Cortex of kidney (tissue), 1 donor: ENCODE measurements around the gene ZNRF3.
"Not testable (repeated sequence)": the region's sequence is repeated elsewhere in the genome, so short reads cannot be mapped to it uniquely, and the experiment has no call there.

Experiments used
- DNase-seq: peaks from one replicate; lab custom pipeline; 2025; lab: John Stamatoyannopoulos, UW

ZNRF3 gene

GRCh38 chr22:29069463-29069862 is 186.1 kb downstream of the ZNRF3 start:
- no peak for DNase-seq

GRCh38 chr22:29070490-29070889 is 187.1 kb downstream of the ZNRF3 start:
- DNase-seq: no peak

- no peak for DNase-seq
Observed at GRCh38 chr22:29071261-29072045, 188.1 kb downstream of the ZNRF3 start.

GRCh38 chr22:29072193-29072978 is 189.0 kb downstream of the ZNRF3 start:
- peak; percentile 36 for DNase-seq

- DNase-seq: no peak
Observed at GRCh38 chr22:29072979-29073617, 189.7 kb downstream of the ZNRF3 start, which contains the start of gene KREMEN1. Gene KREMEN1 (plus strand): TSS chr22:29073035. CDS start chr22:29073131, 96 bp downstream.

- DNase-seq: no peak
Observed at GRCh38 chr22:29073618-29074275, 190.4 kb downstream of the ZNRF3 start.

- DNase-seq: no peak
Observed at GRCh38 chr22:29074276-29074772, 191.0 kb downstream of the ZNRF3 start.

GRCh38 chr22:29078036-29078868 is 194.9 kb downstream of the ZNRF3 start:
- DNase-seq: no peak

- no peak for DNase-seq
Observed at GRCh38 chr22:29078869-29079207, 195.5 kb downstream of the ZNRF3 start.

- no peak for DNase-seq
Observed at GRCh38 chr22:29079218-29079901, 196.0 kb downstream of the ZNRF3 start.

GRCh38 chr22:29080106-29080975 is 197.0 kb downstream of the ZNRF3 start:
- DNase-seq: no peak

GRCh38 chr22:29081517-29082236 is 198.3 kb downstream of the ZNRF3 start:
- DNase-seq: no peak

- DNase-seq: no peak
Observed at GRCh38 chr22:29082826-29083545, 199.6 kb downstream of the ZNRF3 start.

GRCh38 chr22:29083576-29083932 is 200.2 kb downstream of the ZNRF3 start:
- DNase-seq: not testable (repeated sequence)

GRCh38 chr22:29083933-29084591 is 200.7 kb downstream of the ZNRF3 start:
- DNase-seq: no peak

GRCh38 chr22:29087012-29087411 is 203.6 kb downstream of the ZNRF3 start:
- no peak for DNase-seq

GRCh38 chr22:29088809-29089208 is 205.4 kb downstream of the ZNRF3 start:
- DNase-seq: no peak

GRCh38 chr22:29089507-29089906 is 206.1 kb downstream of the ZNRF3 start:
- DNase-seq: no peak
